GM13977 (cell line): Measurements from ENCODE around the gene METTL14.

Experiments
- DNase-seq: peaks from one replicate; pipeline ENCODE4 v3.0.0; 2012; ENCODE audit warnings: low spot score
- in situ Hi-C: fragments of 300-500 bp; cut with MboI; formaldehyde crosslinking; loops from one replicate; pipeline ENCODE4 v1.12.0; 2022; ENCODE audit warnings: low sequenced_read_pairs, low pct_unique_long_range_greater_than_20kb, mixed read lengths, inconsistent platforms; ENCODE audit not compliant: unreplicated experiment
- TF ChIP-seq, protein P1 (sequence below): IDR thresholded peaks from 2 replicates; pipeline ENCODE4 v1.5.1; 2012; ENCODE audit warnings: mild to moderate bottlenecking, control low read depth; ENCODE audit not compliant: insufficient read depth; ENCODE audit errors: extremely low read depth, missing control alignments

Gene METTL14

GRCh38 chr4:118751629-118752323 is 66.6 kb downstream of the METTL14 start:
- DNase-seq: no peak
- in situ Hi-C loops: no loop called here
- TF ChIP-seq, protein P1, sequence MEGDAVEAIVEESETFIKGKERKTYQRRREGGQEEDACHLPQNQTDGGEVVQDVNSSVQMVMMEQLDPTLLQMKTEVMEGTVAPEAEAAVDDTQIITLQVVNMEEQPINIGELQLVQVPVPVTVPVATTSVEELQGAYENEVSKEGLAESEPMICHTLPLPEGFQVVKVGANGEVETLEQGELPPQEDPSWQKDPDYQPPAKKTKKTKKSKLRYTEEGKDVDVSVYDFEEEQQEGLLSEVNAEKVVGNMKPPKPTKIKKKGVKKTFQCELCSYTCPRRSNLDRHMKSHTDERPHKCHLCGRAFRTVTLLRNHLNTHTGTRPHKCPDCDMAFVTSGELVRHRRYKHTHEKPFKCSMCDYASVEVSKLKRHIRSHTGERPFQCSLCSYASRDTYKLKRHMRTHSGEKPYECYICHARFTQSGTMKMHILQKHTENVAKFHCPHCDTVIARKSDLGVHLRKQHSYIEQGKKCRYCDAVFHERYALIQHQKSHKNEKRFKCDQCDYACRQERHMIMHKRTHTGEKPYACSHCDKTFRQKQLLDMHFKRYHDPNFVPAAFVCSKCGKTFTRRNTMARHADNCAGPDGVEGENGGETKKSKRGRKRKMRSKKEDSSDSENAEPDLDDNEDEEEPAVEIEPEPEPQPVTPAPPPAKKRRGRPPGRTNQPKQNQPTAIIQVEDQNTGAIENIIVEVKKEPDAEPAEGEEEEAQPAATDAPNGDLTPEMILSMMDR: no peak

DNA sequence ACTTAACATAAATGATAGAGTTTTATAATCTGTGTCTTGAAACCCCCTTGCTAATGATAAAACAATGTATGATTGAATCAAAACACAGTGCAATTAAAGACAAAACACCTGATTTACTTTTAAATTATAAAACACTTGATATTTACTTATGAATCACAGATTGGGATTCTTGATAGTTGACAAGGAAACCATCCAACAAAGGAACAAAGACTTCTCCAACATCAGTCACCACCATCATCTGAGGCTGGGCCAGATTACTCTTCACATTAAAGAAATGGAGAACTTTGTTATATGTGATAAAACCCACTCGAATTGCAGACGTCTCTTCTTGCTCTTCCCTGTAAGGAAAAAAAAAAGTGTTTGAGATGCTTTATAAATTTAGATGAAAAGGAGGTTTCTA is 67.4 kb downstream of the METTL14 start:
- TF ChIP-seq, protein P1: no peak
- in situ Hi-C loops: no loop called here
- DNase-seq: no peak

- no peak for DNase-seq
- TF ChIP-seq, protein P1: no peak
- in situ Hi-C loops: no loop called here
These were observed 67.9 kb downstream of the METTL14 start for GRCh38 chr4:118753096-118753495.

DNA sequence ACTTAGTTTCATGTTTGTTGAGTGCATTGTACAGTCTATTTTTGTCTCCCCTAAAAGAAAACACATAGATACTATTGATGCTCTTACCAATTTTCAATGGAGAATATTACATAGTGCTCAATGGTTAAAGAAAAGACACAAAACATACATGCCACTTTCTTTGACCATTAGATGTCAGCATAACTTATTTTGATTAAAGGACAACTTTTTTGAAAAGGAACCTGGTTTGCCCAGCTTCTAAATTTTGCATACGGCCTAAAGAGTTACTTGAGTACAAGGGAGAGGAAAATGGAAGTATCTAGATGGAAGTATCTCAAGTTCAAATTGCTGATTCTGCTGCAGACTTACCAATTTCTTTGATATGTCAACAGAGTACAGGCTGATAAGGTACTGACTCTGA is 68.5 kb downstream of the METTL14 start:
- TF ChIP-seq, protein P1: no peak
- DNase-seq: no peak
- in situ Hi-C loops: no loop called here

GRCh38 chr4:118754890-118755289 is 69.7 kb downstream of the METTL14 start:
- in situ Hi-C loops: no loop called here
- no peak for DNase-seq
- TF ChIP-seq, protein P1: no peak

DNA sequence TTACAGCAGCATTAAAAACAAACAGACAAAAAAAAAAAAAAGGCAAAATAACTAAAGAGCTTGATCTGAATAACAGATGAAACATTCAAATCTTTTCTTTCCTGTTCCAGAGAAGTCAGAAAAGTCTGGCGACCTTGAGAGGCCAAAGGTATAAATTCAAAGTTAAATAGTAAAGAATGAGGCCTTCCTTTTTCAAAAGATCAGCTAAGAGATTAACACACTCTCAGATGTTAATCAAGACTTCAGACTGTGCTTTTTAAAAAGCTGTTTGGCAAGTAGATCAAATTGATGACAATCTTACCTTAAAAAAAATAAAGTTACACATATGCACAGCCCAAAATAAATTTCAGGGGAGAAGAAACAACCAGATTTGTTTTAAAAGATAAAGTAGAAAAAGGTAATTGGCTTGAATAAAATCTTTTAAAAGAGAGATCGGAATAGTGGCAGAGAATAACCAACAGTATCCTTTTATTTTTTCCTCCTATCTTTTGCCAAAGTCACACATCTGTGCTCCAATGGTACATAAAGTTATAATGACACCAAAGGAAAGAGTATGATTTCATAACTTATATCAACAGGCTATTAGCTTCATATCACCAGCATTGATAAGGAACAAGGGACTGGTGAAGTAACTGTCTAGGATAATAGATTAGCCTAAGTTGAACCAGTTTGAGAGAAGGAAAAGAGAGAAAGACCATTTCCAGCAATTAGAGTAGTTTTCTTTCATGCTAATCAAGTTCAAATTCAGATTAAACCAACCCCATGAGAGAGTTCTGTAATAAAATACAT is 70.4 kb downstream of the METTL14 start:
- DNase-seq: no peak
- in situ Hi-C loops: no loop called here
- TF ChIP-seq, protein P1: no peak
